Common myeloid progenitor, CD34-positive (primary cell): ENCODE data around the gene CENPS.
"Not testable (repeated sequence)": the region's sequence is repeated elsewhere in the genome, so short reads cannot be mapped to it uniquely, and the experiment has no call there.

ENCODE experiments used
- CTCF ChIA-PET: fragments of 350-600 bp; sonication (Branson Sonifier 250); formaldehyde crosslinking; loops from one replicate; lab custom pipeline; 2021; ENCODE audit warnings: antibody characterized with exemption; lab: Charles Lee
- POLR2A ChIA-PET: fragments of 350-600 bp; sonication (Branson Sonifier 250); formaldehyde crosslinking; loops from one replicate; lab custom pipeline; 2021; ENCODE audit warnings: antibody characterized with exemption; lab: Charles Lee
- DNase-seq, 3 donors: peaks; one replicate each; pipeline versions ENCODE4 v3.0.0 to v3.0.0-alpha.2; 2013
- H3K27ac ChIP-seq, 2 experiments: 1 replicate in 1 of 2; 2 replicates in 1 of 2; pipeline ENCODE4 v1.7.0; 2013; ENCODE audit warnings: inconsistent platforms in 2 of 2, low read length in 2 of 2, mild to moderate bottlenecking in 2 of 2, low read depth in 1 of 2, moderate library complexity in 1 of 2; ENCODE audit not compliant: severe bottlenecking in 2 of 2, insufficient read depth in 1 of 2, poor library complexity in 1 of 2
- H3K27me3 ChIP-seq, 5 experiments: replicated peaks in 2 of 5; 1 replicate in 3 of 5; 2 replicates in 2 of 5; pipeline versions ENCODE4 v1.6.1 to v1.7.0; 2013; ENCODE audit warnings: low read length in 4 of 5, mild to moderate bottlenecking in 2 of 5, moderate library complexity in 2 of 5, inconsistent platforms in 1 of 5; ENCODE audit not compliant: insufficient read depth in 5 of 5, control insufficient read depth in 4 of 5
- H3K36me3 ChIP-seq, 4 experiments: 1 replicate in 2 of 4; 2 replicates in 2 of 4; pipeline versions ENCODE4 v1.6.1 to v1.7.0; 2013; ENCODE audit warnings: low read length in 3 of 4, control low read depth in 1 of 4, mild to moderate bottlenecking in 1 of 4; ENCODE audit not compliant: control insufficient read depth in 4 of 4, insufficient read depth in 4 of 4
- H3K4me1 ChIP-seq, 4 experiments: 1 replicate in 3 of 4; 2 replicates in 1 of 4; pipeline versions ENCODE4 v1.6.1 to v1.7.1; 2013; ENCODE audit warnings: low read length in 3 of 4, mild to moderate bottlenecking in 3 of 4, control low read depth in 1 of 4, inconsistent platforms in 1 of 4, moderate library complexity in 1 of 4; ENCODE audit not compliant: control insufficient read depth in 4 of 4, insufficient read depth in 4 of 4; ENCODE audit errors: control extremely low read depth in 1 of 4
- H3K4me3 ChIP-seq, 7 experiments: 1 replicate in 4 of 7; 2 replicates in 3 of 7; pipeline versions ENCODE4 v1.5.1 to v1.7.0; 2013; ENCODE audit warnings: mild to moderate bottlenecking in 7 of 7, low read length in 6 of 7, moderate library complexity in 6 of 7, inconsistent platforms in 2 of 7, low read depth in 2 of 7, control low read depth in 1 of 7; ENCODE audit not compliant: insufficient read depth in 4 of 7, control insufficient read depth in 1 of 7; ENCODE audit errors: extremely low read depth in 1 of 7
- H3K9me3 ChIP-seq, 5 experiments: 1 replicate in 4 of 5; 2 replicates in 1 of 5; pipeline versions ENCODE4 v1.6.1 to v1.7.1; 2013; ENCODE audit warnings: low read length in 4 of 5, mild to moderate bottlenecking in 2 of 5, inconsistent platforms in 1 of 5, low read depth in 1 of 5, moderate library complexity in 1 of 5; ENCODE audit not compliant: control insufficient read depth in 4 of 5, insufficient read depth in 2 of 5; ENCODE audit errors: control extremely low read depth in 1 of 5
- WGBS: methylation state at CpG from one replicate; pipeline ENCODE4 v1.1.5; 2013; ENCODE audit not compliant: insufficient coverage; 5-methylcytosine and 5-hydroxymethylcytosine counted together

CENPS gene

DNA sequence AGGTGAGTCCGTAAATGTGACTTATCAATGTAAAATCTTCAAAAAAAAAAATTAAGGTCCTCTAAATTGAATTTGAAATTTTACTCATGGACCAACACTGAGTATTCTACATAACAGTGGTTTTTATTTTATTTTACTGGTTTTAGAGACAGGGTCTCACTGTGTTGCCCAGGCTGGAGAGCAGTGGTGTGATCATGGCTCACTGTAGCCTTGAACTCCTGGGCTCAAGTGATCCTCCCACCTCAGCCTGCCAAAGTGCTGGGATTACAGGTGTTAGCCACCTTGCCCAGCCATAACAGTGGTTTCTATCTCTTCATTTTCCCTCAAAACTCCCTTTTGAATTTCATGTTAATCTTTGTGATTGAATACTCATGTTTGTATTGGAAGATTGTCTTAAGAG, 14.3 kb upstream of the CENPS start:
- ChIA-PET POLR2A (interaction anchor here (1.3 kb wide), 1 partner anchor 10 kb away, joined by 3 read pairs; no protein-coding TSS in a partner anchor), CTCF (interaction anchor here (0.7 to 2.1 kb wide), 10 partner anchors 8 to 41 kb away, joined by 3 to 9 read pairs (median 4); partner anchors contain the start of gene CENPS)
- H3K4me1 ChIP-seq, result peaks cover 8 to 31% (median 29%) of the 10 kb centered on the region in 4 experiments
- H3K36me3 ChIP-seq, result peaks cover 23 to 79% (median 52%) of the 10 kb centered on the region in 4 experiments
- not testable (repeated sequence) for DNase-seq, H3K27me3 ChIP-seq, H3K9me3 ChIP-seq
- H3K27ac ChIP-seq, result peak overlapping the region; percentile 91 to 95
- WGBS, result no CpG with 5 or more reads among the region's 1 CpG
- H3K4me3 ChIP-seq, result peak overlapping the region in 1 of 7 experiments; percentile 45

DNA sequence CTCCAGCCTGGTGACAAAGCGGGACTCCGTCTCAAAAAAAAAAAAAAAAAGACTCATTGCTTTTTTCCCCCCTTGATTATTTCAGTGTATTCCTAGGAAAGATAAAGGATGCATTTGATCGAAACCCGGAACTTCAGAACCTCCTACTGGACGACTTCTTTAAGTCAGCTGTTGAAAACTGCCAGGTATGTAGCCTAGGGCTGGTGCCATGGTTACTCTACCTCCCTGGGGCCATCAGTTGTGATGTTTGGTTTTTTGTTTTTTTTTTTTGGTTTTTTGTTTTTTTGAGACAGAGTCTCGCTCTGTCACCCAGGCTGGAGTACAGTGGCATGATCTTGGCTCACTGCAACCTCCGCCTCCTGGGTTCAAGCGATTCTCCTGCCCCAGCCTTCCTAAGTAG, 11.5 kb upstream of the CENPS start:
- DNase-seq, result not testable (repeated sequence)

GRCh38 chr1:10419351-10419750, 10.9 kb upstream of the CENPS start:
- 100% methylated on average over 13 of the region's 15 CpGs for WGBS
- no peak for DNase-seq
- H3K27me3 ChIP-seq, result no peaks in the 10 kb centered on the region
- ChIA-PET POLR2A (no interaction called here), CTCF (interaction anchor here (1.0 to 1.7 kb wide), 3 partner anchors 20 to 42 kb away, joined by 3 to 8 read pairs (median 5); partner anchors contain the start of gene PGD)
- peaks cover 7 to 60% (median 38%) of the 10 kb centered on the region in 4 experiments for H3K36me3 ChIP-seq
- no peak overlapping the region for H3K27ac ChIP-seq
- H3K4me3 ChIP-seq, result no peak overlapping the region
- no peaks in the 10 kb centered on the region for H3K9me3 ChIP-seq
- peaks cover 8 to 22% (median 19%) of the 10 kb centered on the region in 4 experiments for H3K4me1 ChIP-seq

More for the DNA sequence above, 11.5 kb upstream of the CENPS start:
- H3K27me3 ChIP-seq, H3K9me3 ChIP-seq, H3K4me3 ChIP-seq, H3K27ac ChIP-seq, POLR2A ChIA-PET: not testable (repeated sequence)
- CTCF ChIA-PET, result interaction anchor here (1.2 to 1.3 kb wide), 2 partner anchors 40 to 77 kb away, joined by 3 read pairs; no protein-coding TSS in a partner anchor
- Histone ChIP-seq H3K4me1 (peaks cover 8 to 28% (median 25%) of the 10 kb centered on the region in 4 experiments), H3K36me3 (peaks cover 9 to 64% (median 38%) of the 10 kb centered on the region in 4 experiments)
- 80% methylated on average over 1 of the region's 8 CpGs for WGBS

- Histone ChIP-seq H3K27ac (no peak overlapping the region), H3K36me3 (peaks cover 7 to 51% (median 38%) of the 10 kb centered on the region in 4 experiments), H3K27me3 (no peaks in the 10 kb centered on the region), H3K4me1 (no peaks in the 10 kb centered on the region), H3K9me3 (no peaks in the 10 kb centered on the region), H3K4me3 (no peak overlapping the region)
- ChIA-PET POLR2A (interaction anchor here (0.7 kb wide), 1 partner anchor 137 kb away, joined by 6 read pairs; no protein-coding TSS in a partner anchor), CTCF (interaction anchor here (0.9 to 1.6 kb wide), 2 partner anchors 17 to 74 kb away, joined by 3 read pairs; no protein-coding TSS in a partner anchor)
- whole genome bisulfite sequencing, result 100% methylated on average over 3 of the region's 5 CpGs
- no peak for DNase-seq
Observed at GRCh38 chr1:10421637-10422036, 8.6 kb upstream of the CENPS start.

DNA sequence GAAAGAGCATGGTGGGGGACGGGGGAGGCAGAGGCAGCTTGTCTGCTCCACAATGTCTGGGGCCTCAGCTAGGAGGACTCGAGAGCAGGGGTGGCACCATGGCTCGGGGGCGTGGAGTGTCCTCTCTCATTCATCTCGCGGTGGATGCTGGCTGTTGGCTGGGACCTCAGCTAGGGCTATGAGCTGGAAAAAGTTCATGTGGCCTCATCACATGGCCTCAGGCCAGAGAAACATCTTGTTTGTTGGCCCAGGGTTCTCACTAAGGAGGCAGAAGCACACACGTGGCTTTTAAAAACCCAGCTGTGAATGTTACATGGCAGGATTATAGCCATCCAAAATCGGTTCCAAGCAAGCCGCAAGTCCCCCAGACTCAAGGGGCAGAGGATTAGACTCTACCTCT, 6.2 kb upstream of the CENPS start:
- peaks cover 0 to 6% (median 2%) of the 10 kb centered on the region in 4 experiments for H3K4me1 ChIP-seq
- CTCF ChIA-PET, result interaction anchor here (0.8 to 1.8 kb wide), 4 partner anchors 8 to 46 kb away, joined by 5 to 9 read pairs (median 6); no protein-coding TSS in a partner anchor
- POLR2A ChIA-PET, result no interaction called here
- no peaks in the 10 kb centered on the region for H3K27me3 ChIP-seq
- H3K9me3 ChIP-seq, result no peaks in the 10 kb centered on the region
- no peak overlapping the region for H3K4me3 ChIP-seq
- DNase-seq, result no peak
- no peak overlapping the region for H3K27ac ChIP-seq
- H3K36me3 ChIP-seq, result peaks cover 4 to 27% (median 22%) of the 10 kb centered on the region in 4 experiments
- WGBS, result 80% methylated on average over 5 of the region's 9 CpGs

GRCh38 chr1:10424651-10425050, 5.6 kb upstream of the CENPS start:
- 97% methylated on average over 5 of the region's 8 CpGs for WGBS
- CTCF ChIA-PET, result interaction anchor here (0.8 to 1.8 kb wide), 4 partner anchors 9 to 47 kb away, joined by 5 to 9 read pairs (median 6); no protein-coding TSS in a partner anchor
- Histone ChIP-seq H3K27ac (no peak overlapping the region), H3K4me1 (peaks cover 0 to 7% (median 3%) of the 10 kb centered on the region in 4 experiments), H3K9me3 (no peaks in the 10 kb centered on the region), H3K27me3 (no peaks in the 10 kb centered on the region), H3K36me3 (peaks cover 4 to 21% (median 17%) of the 10 kb centered on the region in 4 experiments), H3K4me3 (no peak overlapping the region)
- POLR2A ChIA-PET, result no interaction called here
- no peak for DNase-seq
